Naive thymus-derived CD8-positive, alpha-beta T cell (primary cell): Measurements from ENCODE around the gene STX10. TPM values are rescaled to one million over a fixed set of nuclear protein-coding genes. Genes with fewer than 3 reads are reported as not detected.
A peak's percentile ranks its signal among the peaks of the same experiment; 100 is the strongest.

Experiments
- ATAC-seq, 2 donors: fragments of 150-1000 bp; cut with Tn5 transposase in 1 of 2; sonication (Bioruptor Pico), chemical (Tn5 transposase) in 1 of 2; 1 replicate in 1 of 2; 2 replicates in 1 of 2; pipeline ENCODE4 v1.10.0; 2021; ENCODE audit warnings: mild to moderate bottlenecking in 2 of 2, moderate library complexity in 2 of 2
- POLR2A ChIA-PET: fragments of 350-600 bp; sonication (Branson Sonifier 250); formaldehyde crosslinking; loops from one replicate; lab custom pipeline; 2021; ENCODE audit warnings: antibody characterized with exemption; lab: Charles Lee
- DNase-seq, 10 donors: peaks; one replicate each; pipeline versions ENCODE4 v3.0.0 to v3.0.0-alpha.2; 2020 to 2022
- H3K27ac Mint-ChIP-seq, 10 donors: one replicate each; pipeline ENCODE4 v1.8.0; 2020 to 2022; ENCODE audit warnings: mild to moderate bottlenecking in 10 of 10, mixed read lengths in 10 of 10, moderate library complexity in 4 of 10, inconsistent platforms in 1 of 10
- H3K27me3 Mint-ChIP-seq, 5 donors: one replicate each; pipeline ENCODE4 v1.8.0; 2021 to 2022; ENCODE audit warnings: mixed read lengths in 5 of 5
- H3K36me3 Mint-ChIP-seq, 3 donors: one replicate each; pipeline ENCODE4 v1.8.0; 2020 to 2022; ENCODE audit warnings: mixed read lengths in 3 of 3, mild to moderate bottlenecking in 2 of 3, inconsistent platforms in 1 of 3
- H3K4me1 Mint-ChIP-seq, 4 donors: one replicate each; pipeline ENCODE4 v1.8.0; 2021 to 2022; ENCODE audit warnings: mixed read lengths in 4 of 4
- H3K4me3 Mint-ChIP-seq, 10 donors: one replicate each; pipeline ENCODE4 v1.8.0; 2020 to 2022; ENCODE audit warnings: mild to moderate bottlenecking in 10 of 10, mixed read lengths in 10 of 10, moderate library complexity in 6 of 10, inconsistent platforms in 1 of 10
- H3K9me3 Mint-ChIP-seq, 9 donors: one replicate each; pipeline ENCODE4 v1.8.0; 2020 to 2022; ENCODE audit warnings: mixed read lengths in 9 of 9, mild to moderate bottlenecking in 3 of 9, inconsistent platforms in 1 of 9, moderate library complexity in 1 of 9
- polyA plus RNA-seq, 3 donors: library from polyadenylated mRNA; unstranded; fragments of 300-500 nt; fragmentation: Illumina TruSeq; gene quantifications; one replicate each; pipeline ENCODE4 v1.2.3, GENCODE V29; 2021
- total RNA-seq, 8 experiments: library from RNA in 2 of 8; stranded (reverse) in 2 of 8; gene quantifications; one replicate each; pipeline ENCODE4 v1.2.3 and lab custom pipeline; 2021 to 2026

Gene STX10
- total and polyA plus RNA-seq, 5 experiments from 2014 or later = 36.1 to 62.8 (median 56.2) TPM

- peak overlapping the region in 8 of 10 donors; percentile 11 to 97 (median 84) for H3K27ac Mint-ChIP-seq
- POLR2A ChIA-PET = interaction anchor here (0.5 to 2.8 kb wide), 10 partner anchors 11 to 201 kb away, joined by 3 to 30 read pairs (median 4); partner anchors contain the start of gene NACC1
Observed at GRCh38 chr19:13100841-13101589, 49.2 kb downstream of the STX10 start.

GRCh38 chr19:13100031-13100588, 50.1 kb downstream of the STX10 start:
- H3K27me3 Mint-ChIP-seq = peaks cover 6 to 22% (median 6%) of the 10 kb centered on the region in 5 donors
- H3K9me3 Mint-ChIP-seq = peaks cover 0 to 2% (median 0%) of the 10 kb centered on the region in 9 donors
- POLR2A ChIA-PET = interaction anchor here (0.5 to 2.8 kb wide), 14 partner anchors 12 to 415 kb away, joined by 3 to 30 read pairs (median 4); partner anchors contain the start of genes CALR, IER2, NACC1 and STX10
- ATAC-seq (peak; percentile 31), DNase-seq (peak in 7 of 10 donors; percentile 43 to 81 (median 54))
- H3K27ac Mint-ChIP-seq = peak overlapping the region; percentile 73 to 97 (median 94)
- no peaks in the 10 kb centered on the region for H3K36me3 Mint-ChIP-seq
- peak overlapping the region; percentile 56 to 89 (median 74) for H3K4me3 Mint-ChIP-seq
- H3K4me1 Mint-ChIP-seq = peaks cover 27 to 66% (median 62%) of the 10 kb centered on the region in 4 donors

More at GRCh38 chr19:13100841-13101589, 49.2 kb downstream of the STX10 start:
- Mint-ChIP-seq H3K4me3 (peak overlapping the region; percentile 46 to 91 (median 74)), H3K36me3 (no peaks in the 10 kb centered on the region), H3K4me1 (peaks cover 24 to 70% (median 61%) of the 10 kb centered on the region in 4 donors), H3K27me3 (peaks cover 3 to 17% (median 6%) of the 10 kb centered on the region in 5 donors), H3K9me3 (peaks cover 0 to 2% (median 0%) of the 10 kb centered on the region in 9 donors)
- DNase-seq (no peak), ATAC-seq (no peak)

GRCh38 chr19:13099073-13099999, 50.8 kb downstream of the STX10 start:
- ATAC-seq = peak; percentile 68 to 75
- peaks cover 0 to 2% (median 0%) of the 10 kb centered on the region in 9 donors for H3K9me3 Mint-ChIP-seq
- POLR2A ChIA-PET = interaction anchor here (0.6 to 2.8 kb wide), 13 partner anchors 13 to 414 kb away, joined by 3 to 30 read pairs (median 4); partner anchors contain the start of genes CALR, IER2, NACC1 and STX10
- H3K4me1 Mint-ChIP-seq = peaks cover 30 to 63% (median 61%) of the 10 kb centered on the region in 4 donors
- H3K36me3 Mint-ChIP-seq = no peaks in the 10 kb centered on the region
- peak overlapping the region; percentile 73 to 97 (median 94) for H3K27ac Mint-ChIP-seq
- peak overlapping the region; percentile 60 to 89 (median 79) for H3K4me3 Mint-ChIP-seq
- H3K27me3 Mint-ChIP-seq = peaks cover 6 to 22% (median 6%) of the 10 kb centered on the region in 5 donors
- peak; percentile 65 to 89 (median 76) for DNase-seq

GRCh38 chr19:13098277-13099072, 51.7 kb downstream of the STX10 start:
- POLR2A ChIA-PET = interaction anchor here (1.4 to 2.8 kb wide), 3 partner anchors 20 to 165 kb away, joined by 4 to 30 read pairs (median 20); partner anchors contain the start of gene NACC1
- Mint-ChIP-seq H3K4me1 (peaks cover 30 to 62% (median 58%) of the 10 kb centered on the region in 4 donors), H3K4me3 (peak overlapping the region; percentile 60 to 86 (median 78)), H3K27me3 (peaks cover 6 to 22% (median 6%) of the 10 kb centered on the region in 5 donors), H3K27ac (peak overlapping the region in 9 of 10 donors; percentile 47 to 97 (median 68)), H3K36me3 (no peaks in the 10 kb centered on the region), H3K9me3 (peaks cover 0 to 2% (median 0%) of the 10 kb centered on the region in 9 donors)
- DNase-seq = peak in 3 of 10 donors; percentile 30 to 42 (median 37)
- ATAC-seq = peak in 1 of 2 donors; percentile 15

DNA sequence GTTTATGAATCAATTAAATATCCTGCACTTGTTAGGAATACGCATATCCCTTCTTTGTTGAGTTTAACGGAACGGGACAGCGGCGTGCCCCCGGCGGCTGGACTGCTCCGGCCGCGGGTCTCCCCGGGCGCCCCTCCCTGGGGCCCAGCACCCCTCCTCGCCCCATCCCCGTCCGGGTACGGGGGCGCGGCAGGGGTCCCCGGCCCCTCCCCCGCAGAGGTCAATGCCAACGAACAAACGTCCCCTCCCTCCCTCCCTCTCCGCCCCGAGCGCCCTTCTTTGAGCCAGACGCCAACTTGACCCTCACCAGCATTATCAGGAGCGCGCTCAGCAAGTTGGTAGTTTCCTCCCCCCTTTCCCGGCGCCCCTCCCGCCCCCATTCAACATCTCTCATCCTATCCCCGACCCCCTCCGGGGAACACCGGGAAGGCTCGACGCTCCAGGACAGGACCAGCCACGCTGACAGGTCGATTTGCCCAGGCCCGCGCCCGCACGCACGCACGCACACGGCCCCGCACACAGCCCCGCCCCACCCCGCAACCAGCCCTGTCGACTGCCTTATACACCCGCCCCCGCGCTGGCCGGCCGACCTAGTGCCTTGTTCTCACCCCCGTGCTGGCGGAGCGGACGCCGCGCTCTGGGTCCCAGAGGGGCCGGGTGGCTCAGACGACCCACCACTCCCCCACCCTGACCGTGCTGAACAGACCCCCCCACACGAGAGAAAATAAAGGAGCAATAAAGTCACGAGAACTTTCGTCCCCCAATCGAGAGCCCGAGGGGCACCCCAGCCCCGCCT, 52.5 kb downstream of the STX10 start:
- ATAC-seq (no peak), DNase-seq (no peak)
- H3K36me3 Mint-ChIP-seq = no peaks in the 10 kb centered on the region
- H3K4me3 Mint-ChIP-seq = peak overlapping the region in 8 of 10 donors; percentile 36 to 82 (median 62)
- POLR2A ChIA-PET = interaction anchor here (0.7 to 3.0 kb wide), 3 partner anchors 7 to 167 kb away, joined by 3 to 17 read pairs (median 4); no protein-coding TSS in a partner anchor
- peaks cover 6 to 22% (median 6%) of the 10 kb centered on the region in 5 donors for H3K27me3 Mint-ChIP-seq
- peaks cover 27 to 56% (median 52%) of the 10 kb centered on the region in 4 donors for H3K4me1 Mint-ChIP-seq
- peak overlapping the region in 4 of 10 donors; percentile 67 to 97 (median 76) for H3K27ac Mint-ChIP-seq
- H3K9me3 Mint-ChIP-seq = peaks cover 0 to 2% (median 0%) of the 10 kb centered on the region in 9 donors

- DNase-seq (peak in 1 of 10 donors; percentile 32), ATAC-seq (no peak)
- POLR2A ChIA-PET = interaction anchor here (0.7 to 3.0 kb wide), 5 partner anchors 8 to 166 kb away, joined by 3 to 17 read pairs (median 4); partner anchors contain the start of gene NACC1
- Mint-ChIP-seq H3K9me3 (peaks cover 0 to 2% (median 0%) of the 10 kb centered on the region in 9 donors), H3K4me3 (peak overlapping the region; percentile 33 to 82 (median 64)), H3K27me3 (peaks cover 6 to 22% (median 6%) of the 10 kb centered on the region in 5 donors), H3K36me3 (no peaks in the 10 kb centered on the region), H3K4me1 (peaks cover 27 to 52% (median 49%) of the 10 kb centered on the region in 4 donors), H3K27ac (peak overlapping the region in 5 of 10 donors; percentile 31 to 82 (median 69))
Observed at GRCh38 chr19:13097033-13097462, 53.1 kb downstream of the STX10 start.

- DNase-seq (peak in 1 of 10 donors; percentile 29), ATAC-seq (no peak)
- H3K27me3 Mint-ChIP-seq = peaks cover 6 to 22% (median 6%) of the 10 kb centered on the region in 5 donors
- peak overlapping the region in 4 of 10 donors; percentile 24 to 67 (median 40) for H3K27ac Mint-ChIP-seq
- no peaks in the 10 kb centered on the region for H3K36me3 Mint-ChIP-seq
- peak overlapping the region; percentile 8 to 86 (median 71) for H3K4me3 Mint-ChIP-seq
- peaks cover 0 to 2% (median 0%) of the 10 kb centered on the region in 9 donors for H3K9me3 Mint-ChIP-seq
- POLR2A ChIA-PET = interaction anchor here (0.7 to 3.0 kb wide), 8 partner anchors 9 to 135 kb away, joined by 3 to 17 read pairs (median 3); partner anchors contain the start of gene NACC1
- peaks cover 21 to 44% (median 42%) of the 10 kb centered on the region in 4 donors for H3K4me1 Mint-ChIP-seq
Observed at GRCh38 chr19:13095934-13096927, 53.9 kb downstream of the STX10 start.

- H3K27ac Mint-ChIP-seq = no peak overlapping the region
- ATAC-seq = no peak
- peak overlapping the region in 3 of 10 donors; percentile 8 to 81 (median 70) for H3K4me3 Mint-ChIP-seq
- H3K9me3 Mint-ChIP-seq = peaks cover 0 to 2% (median 0%) of the 10 kb centered on the region in 9 donors
- POLR2A ChIA-PET = interaction anchor here (0.6 to 3.0 kb wide), 5 partner anchors 10 to 118 kb away, joined by 3 to 18 read pairs (median 6); partner anchors contain the start of gene NACC1
- peaks cover 20 to 37% (median 35%) of the 10 kb centered on the region in 4 donors for H3K4me1 Mint-ChIP-seq
- DNase-seq = peak in 1 of 10 donors; percentile 32
- peaks cover 6 to 22% (median 6%) of the 10 kb centered on the region in 5 donors for H3K27me3 Mint-ChIP-seq
- H3K36me3 Mint-ChIP-seq = no peaks in the 10 kb centered on the region
Observed at GRCh38 chr19:13095393-13095784, 54.8 kb downstream of the STX10 start.
